OCI-LY7 (cell line): ENCODE results near the gene BSDC1. TPM values are rescaled to one million over a fixed set of nuclear protein-coding genes. Genes with fewer than 3 reads are reported as not detected.

ENCODE experiments used
- BruUV-seq: library from RNA; stranded (reverse); fragments of 400-500 nt; replicated peaks from 2 replicates; lab custom pipeline; 2021; lab: Mats Ljungman, UMichigan
- CTCF ChIA-PET: fragments of 300-600 bp; sonication (Branson Sonifier 250); formaldehyde crosslinking; loops from one replicate; lab custom pipeline; 2022; ENCODE audit warnings: antibody characterized with exemption; ENCODE audit not compliant: unreplicated experiment; lab: Charles Lee
- POLR2A ChIA-PET: fragments of 300-600 bp; sonication (Branson Sonifier 250); formaldehyde crosslinking; loops from one replicate; lab custom pipeline; 2022; ENCODE audit warnings: antibody characterized with exemption; lab: Charles Lee
- DNase-seq: peaks from one replicate; pipeline ENCODE4 v3.0.0-alpha.2; 2015; ENCODE audit warnings: low spot score
- H2AFZ ChIP-seq: fragments of 200-600 bp; sonication (generic), shearing (Covaris generic); 2 replicates; pipeline ENCODE4 v1.6.1; 2014; ENCODE audit warnings: mild to moderate bottlenecking, antibody characterized with exemption, low read length, moderate library complexity
- H3K27ac ChIP-seq: fragments of 200-600 bp; sonication (generic); 2 replicates; pipeline ENCODE4 v1.5.1; 2014; ENCODE audit warnings: mixed run types, low read depth, mild to moderate bottlenecking, moderate library complexity, low read length, inconsistent platforms; ENCODE audit not compliant: poor library complexity, severe bottlenecking
- H3K36me3 ChIP-seq: fragments of 200-600 bp; sonication (generic); 2 replicates; pipeline ENCODE4 v1.6.1; 2014; ENCODE audit warnings: mild to moderate bottlenecking, antibody characterized with exemption, low read length, moderate library complexity, mixed read lengths; ENCODE audit not compliant: insufficient read depth
- H3K4me1 ChIP-seq: fragments of 200-600 bp; sonication (generic); 2 replicates; pipeline ENCODE4 v1.5.1; 2014; ENCODE audit warnings: mild to moderate bottlenecking, low read length; ENCODE audit not compliant: insufficient read depth, poor library complexity, severe bottlenecking
- H3K4me2 ChIP-seq: fragments of 200-600 bp; sonication (generic); 2 replicates; pipeline ENCODE4 v1.6.1; 2014; ENCODE audit warnings: mild to moderate bottlenecking, low read length
- H3K4me3 ChIP-seq: fragments of 200-600 bp; sonication (generic); 2 replicates; pipeline ENCODE4 v1.5.1; 2014; ENCODE audit warnings: mild to moderate bottlenecking, low read depth, low read length; ENCODE audit not compliant: poor library complexity, severe bottlenecking
- H3K79me2 ChIP-seq: fragments of 200-600 bp; sonication (generic); 2 replicates; pipeline ENCODE4 v1.6.1; 2016; ENCODE audit warnings: low read depth, mild to moderate bottlenecking, low read length, moderate library complexity, mixed read lengths; ENCODE audit not compliant: insufficient read depth
- H3K9me2 ChIP-seq: fragments of 200-600 bp; sonication (generic); 2 replicates; pipeline ENCODE4 v1.6.1; 2016; ENCODE audit warnings: mild to moderate bottlenecking, low read length, mixed read lengths; ENCODE audit not compliant: insufficient read depth
- H3K9me3 ChIP-seq: fragments of 200-600 bp; sonication (generic); 2 replicates; pipeline ENCODE4 v1.6.1; 2014; ENCODE audit warnings: mild to moderate bottlenecking, mixed run types, low read length, mixed read lengths
- H4K20me1 ChIP-seq: fragments of 200-600 bp; sonication (generic); 2 replicates; pipeline ENCODE4 v1.6.1; 2014; ENCODE audit warnings: mild to moderate bottlenecking, antibody characterized with exemption, low read length, moderate library complexity, mixed read lengths; ENCODE audit not compliant: insufficient read depth
- EZH2phosphoT487 ChIP-seq: fragments of 200-600 bp; sonication (generic); IDR thresholded peaks from 2 replicates; pipeline ENCODE4 v1.6.1; 2018; ENCODE audit warnings: low read depth, borderline replicate concordance, mild to moderate bottlenecking, mixed run types, antibody characterized with exemption, low read length, moderate library complexity, mixed read lengths
- intact Hi-C: fragments of 100-400 bp; cut with micrococcal nuclease; formaldehyde crosslinking; loops from one replicate; pipeline ENCODE4 v1.10.0; 2022; ENCODE audit not compliant: unreplicated experiment
- total RNA-seq, 2 experiments: library from RNA; depleted of rRNA in 1 of 2; stranded (reverse); fragments of >200 nt in 1 of 2; shearing (Covaris generic) in 1 of 2; gene quantifications; 2 replicates each; pipeline ENCODE4 v1.2.3, GENCODE V29; 2014 to 2022
- TF ChIP-seq, protein P1 (sequence below): fragments of 200-600 bp; sonication (generic); conservative IDR thresholded peaks from 2 replicates; pipeline ENCODE4 v1.5.1; 2014; ENCODE audit warnings: mild to moderate bottlenecking, antibody characterized with exemption, low read length, moderate library complexity, mixed read lengths

The BSDC1 gene
- total RNA-seq, 2 experiments from 2014 or later: 29.6 to 41.8 TPM

DNA sequence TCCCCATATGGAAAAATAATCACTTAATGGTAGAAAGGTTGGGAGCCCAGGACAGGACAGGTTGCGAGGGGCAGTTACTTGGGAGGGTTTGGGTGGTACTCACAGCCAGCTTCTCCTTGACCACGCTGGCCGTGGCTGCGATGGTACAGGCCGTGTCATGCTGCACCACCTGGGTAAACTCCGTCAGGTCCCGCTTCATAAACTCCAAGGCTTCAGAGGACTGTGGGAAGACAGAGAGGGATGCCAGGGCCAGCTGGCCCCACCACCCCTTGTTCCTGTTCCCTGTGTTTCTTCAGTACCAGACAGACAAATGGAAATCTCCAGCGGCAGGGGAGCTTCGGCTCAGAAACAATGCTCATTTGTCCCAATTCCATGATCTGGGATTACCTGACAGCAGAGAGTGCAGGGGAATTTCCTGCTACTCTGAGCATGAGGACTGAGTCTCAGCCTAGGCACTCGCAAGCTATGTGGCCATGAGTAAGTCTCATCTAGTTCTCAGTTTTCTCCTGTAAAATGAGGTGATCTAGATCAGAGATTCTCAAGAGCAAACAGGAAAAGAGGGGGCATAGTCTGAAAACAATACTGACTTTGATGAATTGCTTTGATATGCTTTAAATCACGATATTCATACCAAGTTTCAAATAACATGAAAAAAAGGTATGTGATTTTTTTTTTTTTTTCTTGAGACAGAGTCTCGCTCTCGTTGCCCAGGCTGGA is 7.4 kb downstream of the BSDC1 start:
- Histone ChIP-seq H3K4me2 (no peak overlapping the region), H3K79me2 (no peaks in the 10 kb centered on the region), H3K4me1 (no peaks in the 10 kb centered on the region), H3K9me2 (no peaks in the 10 kb centered on the region), H3K4me3 (no peak overlapping the region), H3K27ac (no peak overlapping the region), H2AFZ (no peak overlapping the region), H3K9me3 (no peaks in the 10 kb centered on the region), H3K36me3 (peaks cover 59% of the 10 kb centered on the region), H4K20me1 (no peaks in the 10 kb centered on the region)
- DNase-seq: no peak
- POLR2A ChIA-PET: interaction anchor here (0.7 to 0.8 kb wide), 3 partner anchors 21 to 84 kb away, joined by 3 to 4 read pairs (median 3); no protein-coding TSS in a partner anchor
- no peak for TF ChIP-seq EZH2phosphoT487
- TF ChIP-seq, protein P1, sequence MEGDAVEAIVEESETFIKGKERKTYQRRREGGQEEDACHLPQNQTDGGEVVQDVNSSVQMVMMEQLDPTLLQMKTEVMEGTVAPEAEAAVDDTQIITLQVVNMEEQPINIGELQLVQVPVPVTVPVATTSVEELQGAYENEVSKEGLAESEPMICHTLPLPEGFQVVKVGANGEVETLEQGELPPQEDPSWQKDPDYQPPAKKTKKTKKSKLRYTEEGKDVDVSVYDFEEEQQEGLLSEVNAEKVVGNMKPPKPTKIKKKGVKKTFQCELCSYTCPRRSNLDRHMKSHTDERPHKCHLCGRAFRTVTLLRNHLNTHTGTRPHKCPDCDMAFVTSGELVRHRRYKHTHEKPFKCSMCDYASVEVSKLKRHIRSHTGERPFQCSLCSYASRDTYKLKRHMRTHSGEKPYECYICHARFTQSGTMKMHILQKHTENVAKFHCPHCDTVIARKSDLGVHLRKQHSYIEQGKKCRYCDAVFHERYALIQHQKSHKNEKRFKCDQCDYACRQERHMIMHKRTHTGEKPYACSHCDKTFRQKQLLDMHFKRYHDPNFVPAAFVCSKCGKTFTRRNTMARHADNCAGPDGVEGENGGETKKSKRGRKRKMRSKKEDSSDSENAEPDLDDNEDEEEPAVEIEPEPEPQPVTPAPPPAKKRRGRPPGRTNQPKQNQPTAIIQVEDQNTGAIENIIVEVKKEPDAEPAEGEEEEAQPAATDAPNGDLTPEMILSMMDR: no peak
- no TSS peak for BruUV-seq
- intact Hi-C loops: no loop called here
- CTCF ChIA-PET: no interaction called here

DNA sequence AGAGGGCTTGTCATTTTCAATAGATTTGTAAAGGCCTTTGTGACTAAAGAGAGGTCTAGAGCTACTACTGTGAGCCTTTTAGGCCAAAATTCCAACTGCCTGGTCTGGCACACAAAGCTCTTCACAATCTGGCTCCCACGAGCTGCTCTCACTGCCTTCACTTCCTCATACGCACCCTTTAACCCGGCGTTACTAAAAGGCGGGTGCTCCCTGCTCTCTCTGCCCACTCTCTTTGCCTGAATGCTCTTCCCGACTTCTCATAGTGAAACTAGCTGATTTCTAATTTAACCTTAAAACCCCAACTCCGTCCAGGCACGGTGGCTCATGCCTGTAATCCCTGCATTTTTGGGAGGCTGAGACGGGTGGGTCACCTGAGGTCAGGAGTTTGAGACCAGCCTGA is 14.2 kb downstream of the BSDC1 start:
- H3K27ac ChIP-seq: no peak overlapping the region
- no peaks in the 10 kb centered on the region for H3K9me3 ChIP-seq
- H3K4me1 ChIP-seq: no peaks in the 10 kb centered on the region
- intact Hi-C loops: no loop called here
- no peaks in the 10 kb centered on the region for H4K20me1 ChIP-seq
- TF ChIP-seq, protein P1: no peak
- no peak for TF ChIP-seq EZH2phosphoT487
- H3K79me2 ChIP-seq: no peaks in the 10 kb centered on the region
- no peak overlapping the region for H2AFZ ChIP-seq
- BruUV-seq: no TSS peak
- peaks cover 84% of the 10 kb centered on the region for H3K36me3 ChIP-seq
- no peak overlapping the region for H3K4me3 ChIP-seq
- H3K4me2 ChIP-seq: no peak overlapping the region
- no peak for DNase-seq
- H3K9me2 ChIP-seq: no peaks in the 10 kb centered on the region
- POLR2A ChIA-PET: interaction anchor here (0.6 kb wide), 2 partner anchors 9 to 10 kb away, joined by 3 read pairs; no protein-coding TSS in a partner anchor
- CTCF ChIA-PET: no interaction called here

DNA sequence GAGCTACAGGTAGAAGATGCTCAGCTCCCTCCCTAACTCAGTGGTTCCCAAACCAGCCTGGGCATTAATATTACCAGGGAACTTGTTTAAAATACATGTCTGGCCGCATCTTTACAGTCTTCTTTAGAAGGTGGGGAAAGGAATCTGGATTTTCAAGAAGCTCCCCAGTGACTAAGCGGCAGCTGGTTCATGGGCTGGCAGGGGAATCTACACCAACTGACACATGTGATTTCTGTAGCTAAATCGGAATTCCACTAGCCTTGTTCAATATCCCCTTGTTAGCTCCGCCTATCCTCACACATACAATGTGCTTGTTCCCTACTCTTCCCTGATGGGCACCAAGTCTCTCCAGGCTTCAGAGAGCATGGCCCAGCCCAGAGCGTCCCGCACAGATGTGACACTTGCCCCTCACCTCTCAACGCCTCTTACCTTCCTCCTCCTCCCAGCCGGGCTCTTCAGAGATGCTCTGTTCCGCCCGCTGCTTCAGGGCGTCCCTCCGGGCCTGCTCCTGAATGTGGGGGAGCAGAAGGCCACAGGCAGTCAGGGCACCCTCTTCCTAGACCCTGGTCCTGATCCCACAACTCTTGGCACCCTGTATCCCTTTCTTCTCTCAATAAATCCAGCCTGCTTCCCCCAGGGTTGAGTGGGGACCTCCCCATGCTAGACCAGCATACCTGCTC is 16.6 kb downstream of the BSDC1 start:
- no peaks in the 10 kb centered on the region for H4K20me1 ChIP-seq
- CTCF ChIA-PET: no interaction called here
- POLR2A ChIA-PET: no interaction called here
- no peak overlapping the region for H3K4me3 ChIP-seq
- no peak for DNase-seq
- TF ChIP-seq, protein P1: no peak
- TF ChIP-seq EZH2phosphoT487: no peak
- no peak overlapping the region for H3K4me2 ChIP-seq
- BruUV-seq: no TSS peak
- no peak overlapping the region for H2AFZ ChIP-seq
- H3K79me2 ChIP-seq: no peaks in the 10 kb centered on the region
- no peaks in the 10 kb centered on the region for H3K4me1 ChIP-seq
- no peaks in the 10 kb centered on the region for H3K9me2 ChIP-seq
- H3K27ac ChIP-seq: no peak overlapping the region
- H3K9me3 ChIP-seq: no peaks in the 10 kb centered on the region
- intact Hi-C loops: no loop called here
- H3K36me3 ChIP-seq: peaks cover 81% of the 10 kb centered on the region
